Hematopoietic multipotent progenitor cell treated with erythropoietin and hydrocortisone succinate and interleukin-3 and kit ligand, for 17 days (in vitro differentiated cells): Measurements from ENCODE around the gene C8B.

Source experiments
- DNase-seq: peaks from one replicate; pipeline ENCODE4 v3.0.0-alpha.2; 2015; ENCODE audit warnings: low spot score

C8B gene

GRCh38 chr1:56965916-56966697 is at the start of gene C8B:
Gene C8B, minus strand, starts transcription at chr1:56966015. Its CDS starts 67 bp downstream, at chr1:56965948.
- DNase-seq: no peak

- no peak for DNase-seq
Observed at GRCh38 chr1:57015071-57015470, 49.3 kb upstream of the C8B start.

GRCh38 chr1:57013522-57013921 is 47.7 kb upstream of the C8B start:
- DNase-seq: no peak

- DNase-seq: no peak
Observed at GRCh38 chr1:57012315-57012714, 46.5 kb upstream of the C8B start.

GRCh38 chr1:57010511-57010910 is 44.7 kb upstream of the C8B start:
- DNase-seq: no peak

GRCh38 chr1:57007948-57008347 is 42.1 kb upstream of the C8B start:
- DNase-seq: no peak

GRCh38 chr1:57007472-57007871 is 41.7 kb upstream of the C8B start:
- no peak for DNase-seq

- no peak for DNase-seq
Observed at GRCh38 chr1:57003398-57004139, 37.8 kb upstream of the C8B start.

- DNase-seq: no peak
Observed at GRCh38 chr1:56995414-56996100, 29.7 kb upstream of the C8B start.

- DNase-seq: no peak
Observed at GRCh38 chr1:56993475-56993874, 27.7 kb upstream of the C8B start.

GRCh38 chr1:56992318-56993125 is 26.7 kb upstream of the C8B start:
- no peak for DNase-seq

- DNase-seq: no peak
Observed at GRCh38 chr1:56991576-56991975, 25.8 kb upstream of the C8B start.

GRCh38 chr1:56986397-56986796 is 20.6 kb upstream of the C8B start:
- DNase-seq: no peak

- no peak for DNase-seq
Observed at GRCh38 chr1:56985857-56986256, 20.0 kb upstream of the C8B start.

GRCh38 chr1:56983484-56983883 is 17.7 kb upstream of the C8B start:
- no peak for DNase-seq

- no peak for DNase-seq
Observed at GRCh38 chr1:56979986-56980755, 14.4 kb upstream of the C8B start.

GRCh38 chr1:56978819-56979218 is 13.0 kb upstream of the C8B start:
- DNase-seq: no peak

GRCh38 chr1:56977910-56978309 is 12.1 kb upstream of the C8B start:
- DNase-seq: no peak

GRCh38 chr1:56975446-56975845 is 9.6 kb upstream of the C8B start:
- no peak for DNase-seq

- DNase-seq: no peak
Observed at GRCh38 chr1:56973923-56974742, 8.3 kb upstream of the C8B start.
